Measurements from ENCODE around the gene GTF2A1L. TPM values are rescaled to one million over a fixed set of nuclear protein-coding genes. Genes with fewer than 3 reads are reported as not detected.

Gene GTF2A1L
- total and polyA plus RNA-seq, 2 donors from 2014 or later = 0.76 to 2.7 TPM

DNA sequence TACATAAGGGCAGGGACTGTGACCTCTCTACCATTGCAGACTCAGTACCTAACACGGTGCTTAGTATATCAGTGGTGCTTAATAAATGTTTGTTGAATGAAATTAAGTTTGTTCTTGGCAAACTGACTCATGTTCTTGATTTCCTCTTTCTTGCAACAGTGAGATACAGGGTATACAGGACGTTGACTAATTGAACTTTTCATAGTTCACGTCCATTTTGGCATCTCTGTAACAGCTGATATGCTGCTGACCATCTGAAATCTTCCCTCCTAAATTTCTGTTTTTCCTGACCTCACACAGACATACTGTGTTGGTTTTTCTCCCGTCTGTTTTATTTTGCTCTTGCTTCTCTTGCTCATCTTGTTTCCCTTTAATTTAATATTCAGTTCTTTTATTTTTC, 93.7 kb downstream of the GTF2A1L start:
- no peaks in the 10 kb centered on the region for H3K4me1 ChIP-seq (ENCODE audit: control insufficient read depth in 2 of 3, insufficient read depth in 2 of 3, low read depth in 1 of 3, low read length in 3 of 3)
- FAIRE-seq = no peak

DNA sequence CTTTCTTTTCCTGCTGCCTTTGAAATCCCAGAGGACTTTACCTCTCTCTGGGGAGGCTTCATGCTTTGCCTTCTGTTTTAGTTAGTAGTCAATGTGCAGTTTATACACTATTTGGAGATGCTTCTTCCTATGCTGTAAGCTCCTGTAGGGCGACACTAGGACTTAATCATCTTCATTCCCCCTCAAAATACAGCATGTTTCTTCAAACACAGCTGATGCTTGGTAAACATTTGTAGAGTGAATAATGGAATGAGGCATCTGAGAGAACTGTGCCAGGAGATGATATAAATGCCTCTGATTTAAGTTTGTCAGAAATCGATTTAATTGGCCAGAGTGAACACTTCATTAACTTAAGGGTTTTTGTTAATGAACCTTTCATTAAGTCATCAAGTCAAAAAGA, 94.5 kb downstream of the GTF2A1L start:
- no peaks in the 10 kb centered on the region for H3K4me1 ChIP-seq (ENCODE audit: control insufficient read depth in 2 of 3, insufficient read depth in 2 of 3, low read depth in 1 of 3, low read length in 3 of 3)
- TF ChIP-seq, protein P1, sequence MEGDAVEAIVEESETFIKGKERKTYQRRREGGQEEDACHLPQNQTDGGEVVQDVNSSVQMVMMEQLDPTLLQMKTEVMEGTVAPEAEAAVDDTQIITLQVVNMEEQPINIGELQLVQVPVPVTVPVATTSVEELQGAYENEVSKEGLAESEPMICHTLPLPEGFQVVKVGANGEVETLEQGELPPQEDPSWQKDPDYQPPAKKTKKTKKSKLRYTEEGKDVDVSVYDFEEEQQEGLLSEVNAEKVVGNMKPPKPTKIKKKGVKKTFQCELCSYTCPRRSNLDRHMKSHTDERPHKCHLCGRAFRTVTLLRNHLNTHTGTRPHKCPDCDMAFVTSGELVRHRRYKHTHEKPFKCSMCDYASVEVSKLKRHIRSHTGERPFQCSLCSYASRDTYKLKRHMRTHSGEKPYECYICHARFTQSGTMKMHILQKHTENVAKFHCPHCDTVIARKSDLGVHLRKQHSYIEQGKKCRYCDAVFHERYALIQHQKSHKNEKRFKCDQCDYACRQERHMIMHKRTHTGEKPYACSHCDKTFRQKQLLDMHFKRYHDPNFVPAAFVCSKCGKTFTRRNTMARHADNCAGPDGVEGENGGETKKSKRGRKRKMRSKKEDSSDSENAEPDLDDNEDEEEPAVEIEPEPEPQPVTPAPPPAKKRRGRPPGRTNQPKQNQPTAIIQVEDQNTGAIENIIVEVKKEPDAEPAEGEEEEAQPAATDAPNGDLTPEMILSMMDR (IDR thresholded peaks at IDR 0.05; ENCODE audit: borderline replicate concordance, extremely low read depth, insufficient read depth) = no peak
- no peak for DNase-seq
- no peaks in the 10 kb centered on the region for H3K36me3 ChIP-seq (ENCODE audit: control insufficient read depth in 2 of 3, insufficient read depth in 3 of 3, low read length in 3 of 3)
- FAIRE-seq = no peak
- H3K4me3 ChIP-seq (ENCODE audit: low read length in 3 of 3) = no peak overlapping the region
- H3K27me3 ChIP-seq (ENCODE audit: control insufficient read depth, insufficient read depth, low read length) = no peaks in the 10 kb centered on the region
- H3K9me3 ChIP-seq (ENCODE audit: control insufficient read depth in 2 of 3, insufficient read depth in 1 of 3, low read length in 3 of 3) = no peaks in the 10 kb centered on the region
- no peak overlapping the region for H3K9ac ChIP-seq (ENCODE audit: low read length in 3 of 3)
- intact Hi-C loops (cut with DNase I) = no loop called here
- H3K27ac ChIP-seq (ENCODE audit: low read depth in 2 of 2, low read length in 2 of 2) = no peak overlapping the region

More for the DNA sequence above, 93.7 kb downstream of the GTF2A1L start:
- TF ChIP-seq, protein P1 (IDR thresholded peaks at IDR 0.05; ENCODE audit: borderline replicate concordance, extremely low read depth, insufficient read depth) = no peak
- DNase-seq = no peak
- no peak overlapping the region for H3K27ac ChIP-seq (ENCODE audit: low read depth in 2 of 2, low read length in 2 of 2)
- no peaks in the 10 kb centered on the region for H3K9me3 ChIP-seq (ENCODE audit: control insufficient read depth in 2 of 3, insufficient read depth in 1 of 3, low read length in 3 of 3)
- intact Hi-C loops (cut with DNase I) = no loop called here
- H3K36me3 ChIP-seq (ENCODE audit: control insufficient read depth in 2 of 3, insufficient read depth in 3 of 3, low read length in 3 of 3) = no peaks in the 10 kb centered on the region
- H3K4me3 ChIP-seq (ENCODE audit: low read length in 3 of 3) = no peak overlapping the region
- no peaks in the 10 kb centered on the region for H3K27me3 ChIP-seq (ENCODE audit: control insufficient read depth, insufficient read depth, low read length)
- H3K9ac ChIP-seq (ENCODE audit: low read length in 3 of 3) = no peak overlapping the region

DNA sequence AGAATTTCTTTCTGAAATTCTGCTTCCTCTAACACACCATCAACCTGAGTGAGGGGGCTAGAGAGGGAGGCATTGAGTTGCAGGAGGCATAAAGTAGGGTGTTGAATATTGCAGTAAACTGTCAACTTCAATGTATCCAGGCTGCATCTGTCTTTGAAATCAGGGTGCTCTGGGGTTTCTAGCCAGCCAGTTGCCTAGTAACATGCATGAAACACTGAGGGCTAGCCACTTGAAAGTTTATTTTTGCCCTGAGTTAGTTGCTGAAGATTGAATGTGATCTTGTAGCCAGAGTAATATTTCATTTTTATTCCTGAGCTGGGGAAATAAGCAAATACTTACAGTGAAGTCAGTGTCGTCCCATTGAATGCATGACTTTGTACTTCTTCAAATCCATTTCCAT, 96.0 kb downstream of the GTF2A1L start:
- TF ChIP-seq, protein P1 (IDR thresholded peaks at IDR 0.05; ENCODE audit: borderline replicate concordance, extremely low read depth, insufficient read depth) = no peak
- intact Hi-C loops (cut with DNase I) = no loop called here
- Histone ChIP-seq H3K4me3 (ENCODE audit: low read length in 3 of 3) (no peak overlapping the region), H3K27ac (ENCODE audit: low read depth in 2 of 2, low read length in 2 of 2) (no peak overlapping the region), H3K27me3 (ENCODE audit: control insufficient read depth, insufficient read depth, low read length) (no peaks in the 10 kb centered on the region), H3K36me3 (ENCODE audit: control insufficient read depth in 2 of 3, insufficient read depth in 3 of 3, low read length in 3 of 3) (no peaks in the 10 kb centered on the region), H3K9ac (ENCODE audit: low read length in 3 of 3) (no peak overlapping the region), H3K4me1 (ENCODE audit: control insufficient read depth in 2 of 3, insufficient read depth in 2 of 3, low read depth in 1 of 3, low read length in 3 of 3) (no peaks in the 10 kb centered on the region), H3K9me3 (ENCODE audit: control insufficient read depth in 2 of 3, insufficient read depth in 1 of 3, low read length in 3 of 3) (no peaks in the 10 kb centered on the region)
- DNase-seq (no peak), FAIRE-seq (no peak)

DNA sequence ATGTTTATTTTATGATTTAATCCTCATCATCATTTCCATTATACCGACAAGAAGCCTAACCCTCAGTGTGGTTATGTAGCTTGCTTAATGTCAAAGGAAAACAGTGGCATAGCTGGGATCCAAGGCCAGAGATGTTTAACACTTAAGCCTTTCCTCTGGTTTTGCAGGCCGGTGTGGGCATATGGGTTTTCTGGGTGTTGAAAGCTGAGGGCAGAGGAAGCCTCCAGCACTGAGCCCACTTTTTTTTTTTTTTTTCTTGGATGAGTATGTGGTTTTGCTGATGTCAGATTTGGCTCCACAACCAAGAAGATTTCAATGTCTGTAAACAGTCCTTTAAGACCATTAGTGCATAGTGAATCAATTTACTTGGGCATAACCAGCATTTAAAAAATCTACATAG, 96.6 kb downstream of the GTF2A1L start:
- FAIRE-seq (no peak), DNase-seq (no peak)
- Histone ChIP-seq H3K4me1 (ENCODE audit: control insufficient read depth in 2 of 3, insufficient read depth in 2 of 3, low read depth in 1 of 3, low read length in 3 of 3) (no peaks in the 10 kb centered on the region), H3K27ac (ENCODE audit: low read depth in 2 of 2, low read length in 2 of 2) (no peak overlapping the region), H3K9me3 (ENCODE audit: control insufficient read depth in 2 of 3, insufficient read depth in 1 of 3, low read length in 3 of 3) (no peaks in the 10 kb centered on the region), H3K36me3 (ENCODE audit: control insufficient read depth in 2 of 3, insufficient read depth in 3 of 3, low read length in 3 of 3) (no peaks in the 10 kb centered on the region), H3K4me3 (ENCODE audit: low read length in 3 of 3) (no peak overlapping the region), H3K27me3 (ENCODE audit: control insufficient read depth, insufficient read depth, low read length) (no peaks in the 10 kb centered on the region), H3K9ac (ENCODE audit: low read length in 3 of 3) (no peak overlapping the region)
- intact Hi-C loops (cut with DNase I) = no loop called here
- TF ChIP-seq, protein P1 (IDR thresholded peaks at IDR 0.05; ENCODE audit: borderline replicate concordance, extremely low read depth, insufficient read depth) = no peak
